ENCODE results near the gene PRSS33. TPM values are rescaled to one million over a fixed set of nuclear protein-coding genes. Genes with fewer than 3 reads are reported as not detected.

Gene PRSS33
- polyA plus RNA-seq, 1 donor = not detected

- DNase-seq (ENCODE audit: low read depth) = no peak
Observed at GRCh38 chr16:2821487-2822157, 34.3 kb upstream of the PRSS33 start.

GRCh38 chr16:2820836-2821486 is 33.6 kb upstream of the PRSS33 start:
- DNase-seq (ENCODE audit: low read depth) = no peak

- no peak for DNase-seq (ENCODE audit: low read depth)
Observed at GRCh38 chr16:2819939-2820835, 32.8 kb upstream of the PRSS33 start.

- DNase-seq (ENCODE audit: low read depth) = no peak
Observed at GRCh38 chr16:2819179-2819938, 32.0 kb upstream of the PRSS33 start.

GRCh38 chr16:2818272-2818876 is 31.0 kb upstream of the PRSS33 start:
- DNase-seq (ENCODE audit: low read depth) = no peak

DNA sequence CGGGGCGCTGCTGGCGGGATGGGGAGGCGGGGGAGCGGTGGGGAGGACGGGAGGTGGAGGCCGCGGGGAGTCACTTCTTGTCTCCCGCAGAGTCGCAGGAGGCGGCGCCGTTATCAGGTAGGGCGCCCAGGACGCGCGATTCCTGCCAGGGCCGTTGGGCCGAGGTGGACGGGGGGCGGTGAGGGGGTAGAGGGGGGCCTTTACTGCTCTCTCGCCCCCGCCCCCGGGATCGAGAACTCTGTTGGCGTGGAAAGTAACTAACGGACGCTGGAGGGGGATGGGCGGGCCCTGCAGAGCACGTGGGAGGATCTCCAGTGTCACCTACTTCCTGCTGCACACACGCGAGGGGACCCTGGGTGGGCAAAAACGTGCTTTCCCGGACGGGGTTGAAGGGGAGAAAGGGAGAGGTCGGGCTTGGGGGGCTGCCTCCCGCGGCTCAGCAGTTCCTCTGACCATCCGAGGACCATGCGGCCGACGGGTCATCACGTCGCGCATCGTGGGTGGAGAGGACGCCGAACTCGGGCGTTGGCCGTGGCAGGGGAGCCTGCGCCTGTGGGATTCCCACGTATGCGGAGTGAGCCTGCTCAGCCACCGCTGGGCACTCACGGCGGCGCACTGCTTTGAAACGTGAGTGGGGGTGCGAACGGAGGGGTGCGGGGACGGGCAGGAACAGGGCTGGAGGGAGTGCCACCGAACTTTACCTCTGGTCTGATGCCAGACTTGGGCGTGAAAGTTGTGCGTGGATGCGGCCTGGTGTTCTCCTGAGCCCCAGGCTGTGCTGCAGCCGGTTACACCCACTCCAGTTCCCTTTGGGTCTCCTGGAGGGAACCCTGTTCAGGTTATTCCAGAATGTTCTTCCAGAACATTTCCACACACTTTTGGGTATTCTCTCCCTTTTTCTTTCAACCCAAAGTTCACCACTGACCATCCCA is 30.2 kb upstream of the PRSS33 start:
- DNase-seq (ENCODE audit: low read depth) = no peak

- DNase-seq (ENCODE audit: low read depth) = no peak
Observed at GRCh38 chr16:2816751-2817339, 29.5 kb upstream of the PRSS33 start, which contains the start of gene PRSS21. Gene PRSS21 (plus strand): TSS chr16:2817237. CDS start chr16:2817269, 32 bp downstream.

GRCh38 chr16:2815299-2815771 is 28.0 kb upstream of the PRSS33 start:
- DNase-seq (ENCODE audit: low read depth) = no peak

- DNase-seq (ENCODE audit: low read depth) = no peak
Observed at GRCh38 chr16:2814551-2815298, 27.4 kb upstream of the PRSS33 start.

GRCh38 chr16:2813771-2814221 is 26.4 kb upstream of the PRSS33 start:
- no peak for DNase-seq (ENCODE audit: low read depth)

GRCh38 chr16:2811703-2812471 is 24.5 kb upstream of the PRSS33 start:
- DNase-seq (ENCODE audit: low read depth) = no peak

- DNase-seq (ENCODE audit: low read depth) = no peak
Observed at GRCh38 chr16:2810651-2811050, 23.3 kb upstream of the PRSS33 start.

DNA sequence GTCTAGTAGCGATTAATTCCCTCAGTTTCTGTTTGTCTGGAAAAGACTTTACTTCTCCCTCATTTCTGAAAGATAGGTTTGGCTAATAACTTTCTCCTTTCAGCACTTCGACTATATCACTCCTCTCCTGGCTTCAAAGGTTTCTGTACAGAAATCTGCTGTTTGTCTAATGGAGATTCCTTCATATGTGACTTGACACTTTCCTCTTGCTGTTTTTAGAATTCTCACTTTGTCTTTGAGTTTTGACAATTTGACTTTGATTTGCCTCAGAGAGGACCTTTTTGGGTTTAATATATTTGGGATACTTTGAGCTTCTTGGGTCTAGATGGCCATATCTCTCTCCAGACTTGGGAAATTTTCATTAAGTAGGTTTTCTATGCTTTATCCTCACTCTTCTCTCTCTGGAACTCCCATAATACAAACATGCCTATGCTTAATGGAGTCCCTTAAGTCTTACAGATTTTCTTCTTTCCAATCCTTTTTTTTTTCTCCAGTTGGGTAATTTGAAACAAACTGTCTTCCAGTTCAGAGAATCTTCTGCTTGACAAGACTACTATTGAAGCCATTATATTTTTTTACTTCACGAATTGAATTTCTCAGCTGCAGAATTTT is 21.9 kb upstream of the PRSS33 start:
- DNase-seq (ENCODE audit: low read depth) = no peak

GRCh38 chr16:2808181-2808580 is 20.8 kb upstream of the PRSS33 start:
- DNase-seq (ENCODE audit: low read depth) = no peak

- DNase-seq (ENCODE audit: low read depth) = no peak
Observed at GRCh38 chr16:2806286-2806685, 18.9 kb upstream of the PRSS33 start.

- DNase-seq (ENCODE audit: low read depth) = no peak
Observed at GRCh38 chr16:2804728-2805127, 17.4 kb upstream of the PRSS33 start.

DNA sequence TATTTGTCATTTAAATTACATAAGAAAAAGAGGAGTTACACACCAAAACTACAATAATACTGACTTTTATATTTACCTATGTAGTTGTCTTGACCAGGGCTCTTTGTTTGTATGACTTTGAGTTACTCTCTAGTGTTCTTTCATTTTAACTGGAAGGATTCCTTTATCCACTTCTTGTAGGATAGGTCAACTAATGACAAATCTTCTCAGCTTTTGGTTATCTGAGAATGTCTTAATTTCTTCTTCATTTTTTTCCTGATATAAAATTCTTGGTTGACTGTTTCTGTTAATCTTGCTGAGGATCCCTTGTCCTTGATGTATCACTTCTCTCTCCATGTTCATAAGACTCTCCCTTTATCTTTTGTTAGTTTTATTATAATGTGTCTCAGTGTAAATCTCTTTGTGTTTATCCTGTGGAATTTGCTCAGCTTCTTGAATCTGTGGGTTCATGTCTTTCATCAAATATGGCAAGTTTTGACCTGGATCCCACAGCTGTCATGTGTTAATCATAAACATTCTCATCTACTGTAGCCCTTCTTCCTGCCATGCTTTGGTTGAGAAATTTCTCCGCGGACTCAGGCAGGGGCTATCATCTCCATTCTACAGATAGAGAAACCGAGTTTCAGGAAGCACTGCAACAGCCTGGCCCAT is 16.3 kb upstream of the PRSS33 start:
- DNase-seq (ENCODE audit: low read depth) = no peak
